ENCODE results near the gene FTH1. TPM values are rescaled to one million over a fixed set of nuclear protein-coding genes. Genes with fewer than 3 reads are reported as not detected.
A peak's percentile ranks its signal among the peaks of the same experiment; 100 is the strongest.
"Not testable (repeated sequence)": the region's sequence is repeated elsewhere in the genome, so short reads cannot be mapped to it uniquely, and the experiment has no call there.

FTH1 gene
- 568 and 585 TPM in 2 replicates for total RNA-seq

GRCh38 chr11:61967116-61967923 is at the start of gene FTH1:
FTH1 (minus strand) TSS chr11:61967634; CDS start chr11:61967425, 209 bp downstream.
- peaks cover 59% of the 10 kb centered on the region for H3K4me1 Mint-ChIP-seq (ENCODE audit: low read depth)
- DNase-seq (ENCODE audit: low spot score), result peak; percentile 84
- peaks cover 37% of the 10 kb centered on the region for H3K36me3 Mint-ChIP-seq (ENCODE audit: low read depth)
- no peaks in the 10 kb centered on the region for H3K9me3 Mint-ChIP-seq
- no peaks in the 10 kb centered on the region for H3K27me3 Mint-ChIP-seq (ENCODE audit: low read depth)
- peak within 1 kb of the TSS; percentile 90 for H3K27ac Mint-ChIP-seq
- intact Hi-C loops (cut with micrococcal nuclease), result loop anchor here (1.0 kb wide), 1 partner anchor 58 kb away; no protein-coding TSS in a partner anchor
- peak within 1 kb of the TSS; percentile 93 for H3K4me3 Mint-ChIP-seq (ENCODE audit: low read depth)

DNA sequence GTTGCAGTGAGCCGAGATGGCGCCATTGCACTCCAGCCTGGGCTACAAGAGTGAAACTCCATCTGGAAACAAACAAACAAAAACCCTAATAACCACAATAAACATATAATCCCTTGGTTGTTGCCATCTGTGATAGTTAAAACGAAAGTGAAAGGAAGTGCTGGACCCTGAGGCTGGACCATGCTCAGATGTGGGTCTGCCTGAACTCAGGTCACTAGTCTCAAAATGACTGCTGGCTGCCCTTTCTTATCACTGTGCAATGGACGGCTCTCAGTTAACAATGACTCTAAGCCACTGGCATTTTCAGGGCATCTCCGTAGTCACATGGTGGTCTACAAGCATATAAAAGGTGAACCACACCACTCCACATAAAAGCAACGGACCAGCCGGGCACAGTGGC is 48.2 kb upstream of the FTH1 start:
- no peaks in the 10 kb centered on the region for H3K4me1 Mint-ChIP-seq (ENCODE audit: low read depth)
- no peak for DNase-seq (ENCODE audit: low spot score)
- H3K4me3 Mint-ChIP-seq (ENCODE audit: low read depth), result no peak overlapping the region
- H3K9me3 Mint-ChIP-seq, result peaks cover 1% of the 10 kb centered on the region
- no peaks in the 10 kb centered on the region for H3K36me3 Mint-ChIP-seq (ENCODE audit: low read depth)
- H3K27ac Mint-ChIP-seq, result no peak overlapping the region
- peaks cover 2% of the 10 kb centered on the region for H3K27me3 Mint-ChIP-seq (ENCODE audit: low read depth)
- intact Hi-C loops (cut with micrococcal nuclease), result no loop called here

DNA sequence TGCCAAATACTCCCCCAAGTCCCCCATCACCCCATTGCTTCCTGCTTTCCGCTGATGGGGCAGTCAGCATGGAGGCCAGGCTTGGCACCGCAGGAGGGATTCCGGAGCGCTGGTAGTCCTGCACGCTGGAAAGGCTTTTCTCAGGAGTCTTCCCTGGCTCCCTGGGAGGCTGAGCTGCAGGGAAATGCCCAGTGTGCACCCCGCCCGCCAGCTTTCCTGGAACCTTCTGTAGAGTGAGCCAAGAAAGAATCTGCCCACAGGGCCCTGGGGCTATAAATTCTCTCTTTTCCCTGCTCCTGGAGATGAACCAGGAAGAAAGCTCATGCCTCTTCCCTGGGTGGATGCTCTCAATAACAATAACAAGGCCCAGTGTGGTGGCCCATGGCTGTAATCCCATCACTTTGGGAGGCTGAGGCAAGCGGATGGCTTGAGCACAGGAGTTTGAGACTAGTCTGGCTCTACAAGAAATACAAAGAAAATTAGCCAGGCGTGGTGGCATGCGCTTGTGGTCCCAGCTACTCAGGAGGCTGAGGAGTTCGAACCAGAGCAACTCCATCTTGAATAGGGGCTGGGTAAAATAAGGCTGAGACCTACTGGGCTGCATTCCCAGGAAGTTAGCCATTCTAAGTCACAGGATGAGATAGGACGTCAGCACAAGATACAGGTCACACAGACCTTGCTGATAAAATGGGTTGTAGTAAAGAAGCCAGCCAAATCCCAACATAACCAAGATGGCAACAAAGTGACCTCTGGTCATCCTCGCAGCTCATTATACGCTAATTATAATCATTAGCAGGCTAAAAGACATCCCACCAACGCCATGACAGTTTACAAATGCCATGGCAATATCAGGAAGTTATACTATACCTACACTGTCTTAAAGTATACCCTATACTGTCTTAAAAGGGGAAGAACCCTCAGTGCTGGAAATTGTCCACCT is 46.4 kb upstream of the FTH1 start:
- no peak overlapping the region for H3K27ac Mint-ChIP-seq
- intact Hi-C loops (cut with micrococcal nuclease), result no loop called here
- DNase-seq (ENCODE audit: low spot score), result no peak
- no peaks in the 10 kb centered on the region for H3K9me3 Mint-ChIP-seq
- no peaks in the 10 kb centered on the region for H3K36me3 Mint-ChIP-seq (ENCODE audit: low read depth)
- no peaks in the 10 kb centered on the region for H3K4me1 Mint-ChIP-seq (ENCODE audit: low read depth)
- peaks cover 2% of the 10 kb centered on the region for H3K27me3 Mint-ChIP-seq (ENCODE audit: low read depth)
- H3K4me3 Mint-ChIP-seq (ENCODE audit: low read depth), result no peak overlapping the region

DNA sequence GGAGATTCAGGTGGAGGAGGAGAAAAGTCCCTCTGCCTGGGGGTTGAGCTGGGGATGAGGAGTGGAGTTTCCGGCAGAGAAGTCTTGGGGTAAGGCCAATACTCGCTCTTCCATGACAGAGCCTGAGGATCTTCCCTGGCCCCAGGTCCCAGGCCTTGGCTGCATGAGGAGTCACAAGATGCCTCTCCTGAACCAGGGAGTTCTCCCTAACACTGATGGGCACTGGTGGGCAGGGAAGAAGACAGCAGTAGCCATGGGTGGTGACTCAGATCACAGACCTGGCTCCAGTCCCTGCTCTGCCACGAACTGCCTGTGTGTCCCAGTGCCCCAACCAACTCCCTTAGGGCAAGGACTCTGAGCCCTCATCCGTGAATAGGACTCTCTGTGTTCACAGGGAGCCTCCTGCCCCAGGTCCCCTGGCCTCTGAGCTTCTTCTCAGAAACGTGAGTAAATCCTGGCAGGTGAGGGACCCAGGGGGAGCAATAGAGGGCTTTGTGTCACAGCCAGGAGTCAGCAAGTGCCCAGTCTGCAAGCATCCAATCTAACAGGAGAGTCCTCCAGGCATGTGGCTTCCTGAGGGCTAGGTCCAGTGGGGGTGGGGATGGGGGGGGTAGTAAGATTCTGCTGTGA is 45.5 kb upstream of the FTH1 start:
- Mint-ChIP-seq H3K4me3 (ENCODE audit: low read depth) (no peak overlapping the region), H3K27ac (no peak overlapping the region), H3K27me3 (ENCODE audit: low read depth) (peaks cover 2% of the 10 kb centered on the region), H3K36me3 (ENCODE audit: low read depth) (no peaks in the 10 kb centered on the region), H3K4me1 (ENCODE audit: low read depth) (no peaks in the 10 kb centered on the region), H3K9me3 (no peaks in the 10 kb centered on the region)
- intact Hi-C loops (cut with micrococcal nuclease), result no loop called here
- DNase-seq (ENCODE audit: low spot score), result no peak

GRCh38 chr11:62012451-62012831 is 45.0 kb upstream of the FTH1 start:
- H3K4me3 Mint-ChIP-seq (ENCODE audit: low read depth), result no peak overlapping the region
- H3K9me3 Mint-ChIP-seq, result no peaks in the 10 kb centered on the region
- no peaks in the 10 kb centered on the region for H3K4me1 Mint-ChIP-seq (ENCODE audit: low read depth)
- intact Hi-C loops (cut with micrococcal nuclease), result no loop called here
- H3K27me3 Mint-ChIP-seq (ENCODE audit: low read depth), result peaks cover 2% of the 10 kb centered on the region
- H3K27ac Mint-ChIP-seq, result no peak overlapping the region
- no peaks in the 10 kb centered on the region for H3K36me3 Mint-ChIP-seq (ENCODE audit: low read depth)
- no peak for DNase-seq (ENCODE audit: low spot score)

- Mint-ChIP-seq H3K27ac (no peak overlapping the region), H3K36me3 (ENCODE audit: low read depth) (no peaks in the 10 kb centered on the region), H3K4me3 (ENCODE audit: low read depth) (no peak overlapping the region)
These were observed 44.4 kb upstream of the FTH1 start for GRCh38 chr11:62011881-62012280.

DNA sequence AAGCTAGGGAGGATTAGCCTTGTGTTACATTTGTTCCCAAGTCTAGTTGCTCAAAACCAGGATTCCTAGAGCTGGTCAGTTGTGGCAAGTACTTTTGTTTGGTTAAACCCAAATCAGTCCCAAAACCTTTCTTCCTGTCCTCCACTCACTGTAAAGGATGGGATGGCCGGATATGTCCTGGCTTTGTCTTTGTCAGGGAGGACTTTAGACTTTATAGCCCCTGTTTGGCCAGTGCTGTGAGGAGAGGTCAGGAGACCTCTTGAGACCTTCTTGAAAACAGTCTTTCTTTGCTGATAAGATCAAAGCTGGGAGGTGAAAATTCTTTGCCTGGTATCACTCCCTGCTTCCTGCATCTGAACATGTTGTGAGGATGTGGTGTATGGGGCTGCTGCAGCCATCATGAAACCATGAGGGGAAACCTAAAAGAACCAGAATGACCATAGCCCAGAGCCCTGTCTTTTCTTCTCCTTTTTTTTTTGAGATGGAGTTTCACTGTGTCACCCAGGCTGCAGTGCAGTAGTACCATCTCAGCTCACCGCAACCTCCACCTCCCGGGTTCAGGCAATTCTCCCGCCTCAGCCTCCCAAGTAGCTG is 43.6 kb upstream of the FTH1 start:
- H3K27ac Mint-ChIP-seq, result no peak overlapping the region
- DNase-seq (ENCODE audit: low spot score), result no peak
- no peak overlapping the region for H3K4me3 Mint-ChIP-seq (ENCODE audit: low read depth)
- H3K9me3 Mint-ChIP-seq, result no peaks in the 10 kb centered on the region
- H3K27me3 Mint-ChIP-seq (ENCODE audit: low read depth), result peaks cover 2% of the 10 kb centered on the region
- no peaks in the 10 kb centered on the region for H3K4me1 Mint-ChIP-seq (ENCODE audit: low read depth)
- intact Hi-C loops (cut with micrococcal nuclease), result no loop called here
- no peaks in the 10 kb centered on the region for H3K36me3 Mint-ChIP-seq (ENCODE audit: low read depth)

More at GRCh38 chr11:62011881-62012280, 44.4 kb upstream of the FTH1 start:
- intact Hi-C loops (cut with micrococcal nuclease), result no loop called here
- H3K4me1 Mint-ChIP-seq (ENCODE audit: low read depth), result no peaks in the 10 kb centered on the region
- no peak for DNase-seq (ENCODE audit: low spot score)
- peaks cover 2% of the 10 kb centered on the region for H3K27me3 Mint-ChIP-seq (ENCODE audit: low read depth)
- no peaks in the 10 kb centered on the region for H3K9me3 Mint-ChIP-seq

DNA sequence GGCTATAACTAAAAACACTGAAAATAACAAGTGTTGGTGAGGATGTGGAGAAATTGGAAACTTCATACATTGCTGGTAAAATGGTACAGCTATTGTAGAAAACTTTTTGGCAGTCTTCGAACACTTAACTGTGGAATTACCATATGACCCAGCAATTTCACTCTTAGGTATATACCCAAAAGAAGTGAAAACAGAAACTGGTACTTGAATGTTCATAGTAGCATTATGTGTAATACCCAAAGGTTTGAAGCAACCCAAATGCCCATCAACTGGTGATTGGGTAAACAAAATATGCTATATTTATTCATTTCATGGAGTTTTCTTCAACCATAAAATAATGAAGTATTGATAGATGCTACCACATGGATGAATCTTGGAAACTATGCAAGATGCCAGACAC is 40.8 kb upstream of the FTH1 start:
- H3K27me3 Mint-ChIP-seq (ENCODE audit: low read depth), result peaks cover 2% of the 10 kb centered on the region
- intact Hi-C loops (cut with micrococcal nuclease), result no loop called here
- H3K4me1 Mint-ChIP-seq (ENCODE audit: low read depth), result no peaks in the 10 kb centered on the region
- H3K27ac Mint-ChIP-seq, result no peak overlapping the region
- H3K4me3 Mint-ChIP-seq (ENCODE audit: low read depth), result no peak overlapping the region
- no peaks in the 10 kb centered on the region for H3K9me3 Mint-ChIP-seq
- DNase-seq (ENCODE audit: low spot score), result no peak
- no peaks in the 10 kb centered on the region for H3K36me3 Mint-ChIP-seq (ENCODE audit: low read depth)

DNA sequence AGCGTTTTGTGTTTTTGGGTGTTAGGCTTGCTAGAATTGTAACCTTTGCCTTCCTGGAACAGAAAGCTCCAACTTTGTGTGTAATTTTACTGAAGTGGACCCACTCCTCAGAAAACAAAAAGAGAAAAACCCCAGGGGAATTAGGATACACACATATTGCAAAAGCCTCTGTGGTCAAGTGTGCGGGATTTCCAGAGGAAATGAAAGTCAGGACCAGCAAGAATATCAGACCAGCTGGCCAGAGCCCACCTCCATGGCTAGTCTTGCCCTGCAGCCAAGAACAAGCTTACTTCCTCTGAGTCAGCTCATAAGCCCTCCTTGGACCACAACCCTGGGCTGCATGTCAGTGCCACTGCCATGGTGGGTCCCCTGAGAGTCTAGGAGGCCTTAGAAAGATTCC is 37.0 kb upstream of the FTH1 start:
- Mint-ChIP-seq H3K4me1 (ENCODE audit: low read depth) (no peaks in the 10 kb centered on the region), H3K9me3 (peaks cover 2% of the 10 kb centered on the region), H3K4me3 (ENCODE audit: low read depth) (no peak overlapping the region), H3K27ac (no peak overlapping the region), H3K36me3 (ENCODE audit: low read depth) (peaks cover under 1% of the 10 kb centered on the region), H3K27me3 (ENCODE audit: low read depth) (no peaks in the 10 kb centered on the region)
- no peak for DNase-seq (ENCODE audit: low spot score)
- intact Hi-C loops (cut with micrococcal nuclease), result no loop called here

DNA sequence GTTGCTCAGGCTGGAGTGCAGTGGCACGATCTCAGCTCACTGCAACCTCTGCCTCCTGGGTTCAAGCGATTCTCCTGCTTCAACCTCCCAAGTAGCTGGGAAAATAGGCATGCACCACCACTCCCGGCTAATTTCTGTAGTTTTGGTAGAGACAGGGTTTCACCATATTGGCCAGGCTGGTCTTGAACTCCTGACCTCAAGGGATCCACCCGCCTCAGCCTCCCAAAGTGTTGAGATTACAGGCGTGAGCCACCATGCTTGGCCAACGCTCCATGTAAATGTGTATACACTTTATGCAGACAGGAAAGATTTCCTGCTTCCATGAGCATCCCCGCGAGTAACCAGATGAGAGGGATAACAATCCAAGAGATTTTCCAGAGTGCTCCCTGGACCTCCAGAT is 34.8 kb upstream of the FTH1 start:
- H3K4me1 Mint-ChIP-seq (ENCODE audit: low read depth); intact Hi-C loops (cut with micrococcal nuclease); H3K27ac Mint-ChIP-seq; H3K4me3 Mint-ChIP-seq (ENCODE audit: low read depth); H3K9me3 Mint-ChIP-seq; DNase-seq (ENCODE audit: low spot score); H3K27me3 Mint-ChIP-seq (ENCODE audit: low read depth); H3K36me3 Mint-ChIP-seq (ENCODE audit: low read depth): not testable (repeated sequence)

GRCh38 chr11:62001450-62002191 is 34.2 kb upstream of the FTH1 start:
- no peak overlapping the region for H3K4me3 Mint-ChIP-seq (ENCODE audit: low read depth)
- intact Hi-C loops (cut with micrococcal nuclease), result no loop called here
- no peak overlapping the region for H3K27ac Mint-ChIP-seq
- H3K27me3 Mint-ChIP-seq (ENCODE audit: low read depth), result no peaks in the 10 kb centered on the region
- no peak for DNase-seq (ENCODE audit: low spot score)
- H3K4me1 Mint-ChIP-seq (ENCODE audit: low read depth), result no peaks in the 10 kb centered on the region
- peaks cover 9% of the 10 kb centered on the region for H3K9me3 Mint-ChIP-seq
- peaks cover 7% of the 10 kb centered on the region for H3K36me3 Mint-ChIP-seq (ENCODE audit: low read depth)

Measured in activated T-helper 2 cell treated with anti-CD3 and anti-CD28 coated beads, Interferon-gamma antibody, Interleukin-2, Interleukin-4, amounts not matched to agents 10 μg/mL and 5 μg/mL and 100 μg/mL, durations not matched to agents 14 hours and 24 hours and 36 hours (primary cell).